ENCODE results near the gene PLXNB2. TPM values are rescaled to one million over a fixed set of nuclear protein-coding genes. Genes with fewer than 3 reads are reported as not detected.

Gene PLXNB2
- total and polyA plus RNA-seq, 2 donors (not counting 1 experiment from before 2014, with no cell fraction given), result 62.7 to 209 TPM

DNA sequence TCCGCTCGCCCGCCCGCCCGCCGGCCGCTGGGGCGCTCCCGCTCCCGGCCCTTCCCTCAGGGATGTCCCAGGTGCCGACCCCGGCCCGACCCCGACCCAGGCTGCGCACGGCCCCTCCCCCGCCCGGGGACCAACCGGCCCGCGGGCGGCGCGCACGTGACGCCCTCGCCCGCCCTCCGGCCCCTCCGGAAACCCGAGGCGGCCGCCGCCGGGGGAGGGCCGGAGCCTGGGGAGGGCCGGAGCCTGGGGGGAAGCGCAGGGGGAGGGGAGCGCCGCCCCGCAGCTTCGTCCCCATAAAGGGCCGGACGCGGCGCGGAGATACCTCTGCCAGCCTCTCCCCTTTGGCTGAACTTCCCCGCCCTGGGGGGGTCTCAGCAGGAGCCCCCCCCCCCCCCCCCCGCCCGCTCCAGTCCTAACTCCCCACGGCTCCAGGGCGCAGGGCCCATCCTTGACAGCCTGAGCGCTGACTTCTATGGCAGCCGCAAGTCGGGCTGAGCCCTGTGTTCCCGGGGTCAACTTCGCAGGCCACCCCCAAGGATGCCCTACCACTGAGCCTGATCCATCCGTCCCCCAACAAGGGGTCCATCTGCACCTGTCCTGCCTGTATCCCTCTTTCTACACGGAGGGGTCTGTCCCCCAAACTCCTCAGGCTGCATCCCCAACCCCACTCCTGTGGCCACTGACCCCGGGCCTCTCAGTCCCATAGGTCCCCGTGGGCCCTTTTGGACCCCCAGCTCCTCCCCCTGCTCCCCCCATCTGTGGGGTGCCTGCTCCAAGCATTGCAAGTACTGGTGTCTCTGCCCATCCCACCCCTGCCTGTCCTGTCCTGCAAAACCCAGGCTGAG, 45.6 kb downstream of the PLXNB2 start, which contains the start of gene MAPK12:
Gene MAPK12, minus strand, starts transcription at position 69 of the 845 bp plus-strand sequence. CDS start 174 bp downstream, outside the sequence.
- Histone ChIP-seq H3K36me3 (ENCODE audit: control insufficient read depth, insufficient read depth, low read length) (peaks cover 5% of the 10 kb centered on the region), H3K27me3 (ENCODE audit: control insufficient read depth, insufficient read depth, low read length) (no peaks in the 10 kb centered on the region), H3K4me3 (replicated peaks in 1 of 4; ENCODE audit: control extremely low read depth in 1 of 4, insufficient read depth in 1 of 4, low read depth in 3 of 4, low read length in 4 of 4) (peak within 1 kb of the TSS; percentile 62 to 73 (median 70)), H2AFZ (ENCODE audit: low read length) (peak within 1 kb of the TSS; percentile 46), H3K9ac (ENCODE audit: insufficient read depth, low read length) (peak within 1 kb of the TSS; percentile 72), H3K27ac (ENCODE audit: insufficient read depth, low read length) (peak within 1 kb of the TSS; percentile 54), H4K20me1 (ENCODE audit: control insufficient read depth, extremely low read depth, insufficient read depth, low read length) (no peaks in the 10 kb centered on the region), H3K4me2 (ENCODE audit: extremely low read depth, insufficient read depth, low read length) (peak within 1 kb of the TSS; percentile 81), H3K79me2 (ENCODE audit: control insufficient read depth, insufficient read depth, low read length) (peaks cover 8% of the 10 kb centered on the region), H3K9me3 (ENCODE audit: control insufficient read depth, insufficient read depth, low read depth, low read length) (no peaks in the 10 kb centered on the region), H3K4me1 (ENCODE audit: control insufficient read depth, extremely low read depth, insufficient read depth, low read length) (peaks cover 6% of the 10 kb centered on the region)
- peak in 1 of 2 donors; percentile 45 for DNase-seq (ENCODE audit: low read depth in 2 of 2)
- TF ChIP-seq EZH2 (IDR thresholded peaks at IDR 0.05; ENCODE audit: low read length, missing control alignments) (no peak), CTCF (conservative IDR thresholded peaks at IDR 0.05 in 1 of 2, IDR thresholded peaks at IDR 0.05 in 1 of 2; ENCODE audit: low read depth in 1 of 2, low read length in 2 of 2) (no peak)

DNA sequence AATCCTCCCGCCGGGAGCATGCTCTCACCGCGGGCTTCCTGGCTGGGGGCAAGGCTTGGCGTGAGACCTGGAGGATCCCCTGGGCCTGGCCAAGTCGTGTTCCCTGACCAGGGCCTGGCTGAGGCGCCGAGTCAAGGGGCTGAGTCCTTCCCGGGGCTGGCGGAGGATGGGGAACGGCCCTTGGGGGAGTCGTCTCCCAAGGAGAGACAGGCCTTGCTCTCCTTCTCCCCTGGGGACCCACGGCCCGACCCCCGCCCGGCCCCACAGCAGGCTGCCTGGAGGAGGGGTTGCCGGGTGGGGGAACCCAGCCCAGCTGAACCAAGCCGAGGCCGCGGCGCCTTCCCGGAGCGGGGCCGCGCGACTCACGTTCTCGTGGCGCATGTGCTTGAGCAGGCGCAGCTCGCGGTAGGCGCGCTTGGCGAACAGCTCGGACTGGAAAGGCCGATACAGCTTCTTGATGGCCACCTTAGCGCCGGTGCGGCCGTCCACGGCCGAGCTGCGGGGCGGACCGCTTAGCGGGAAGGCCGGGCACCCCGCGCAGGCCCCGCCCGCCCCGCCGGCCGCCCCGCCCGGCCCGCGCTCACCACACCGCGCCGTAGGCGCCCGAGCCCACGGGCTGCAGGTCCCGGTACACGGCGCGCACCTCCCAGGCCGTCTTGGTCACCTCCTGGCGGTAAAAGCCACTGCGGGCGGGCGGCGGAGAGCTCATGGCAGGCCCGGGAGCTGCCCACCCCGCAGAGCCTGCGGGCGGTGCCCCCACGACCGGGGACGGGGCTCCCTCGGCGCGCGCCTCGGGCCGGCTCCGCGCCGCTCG, 46.4 kb downstream of the PLXNB2 start:
- Histone ChIP-seq H3K27me3 (ENCODE audit: control insufficient read depth, insufficient read depth, low read length) (no peaks in the 10 kb centered on the region), H4K20me1 (ENCODE audit: control insufficient read depth, extremely low read depth, insufficient read depth, low read length) (no peaks in the 10 kb centered on the region), H3K4me3 (replicated peaks in 1 of 4; ENCODE audit: control extremely low read depth in 1 of 4, insufficient read depth in 1 of 4, low read depth in 3 of 4, low read length in 4 of 4) (peak overlapping the region; percentile 62 to 73 (median 70)), H3K4me2 (ENCODE audit: extremely low read depth, insufficient read depth, low read length) (peak overlapping the region; percentile 81), H2AFZ (ENCODE audit: low read length) (peak overlapping the region; percentile 46), H3K4me1 (ENCODE audit: control insufficient read depth, extremely low read depth, insufficient read depth, low read length) (peaks cover 6% of the 10 kb centered on the region), H3K9ac (ENCODE audit: insufficient read depth, low read length) (peak overlapping the region; percentile 72), H3K27ac (ENCODE audit: insufficient read depth, low read length) (peak overlapping the region; percentile 54), H3K9me3 (ENCODE audit: control insufficient read depth, insufficient read depth, low read depth, low read length) (no peaks in the 10 kb centered on the region), H3K79me2 (ENCODE audit: control insufficient read depth, insufficient read depth, low read length) (peaks cover 8% of the 10 kb centered on the region), H3K36me3 (ENCODE audit: control insufficient read depth, insufficient read depth, low read length) (peaks cover 9% of the 10 kb centered on the region)
- no peak for TF ChIP-seq EZH2 (IDR thresholded peaks at IDR 0.05; ENCODE audit: low read length, missing control alignments)
- TF ChIP-seq CTCF (conservative IDR thresholded peaks at IDR 0.05 in 1 of 2, IDR thresholded peaks at IDR 0.05 in 1 of 2; ENCODE audit: low read depth in 1 of 2, low read length in 2 of 2), result no peak
- peak; percentile 67 to 74 for DNase-seq (ENCODE audit: low read depth in 2 of 2)

DNA sequence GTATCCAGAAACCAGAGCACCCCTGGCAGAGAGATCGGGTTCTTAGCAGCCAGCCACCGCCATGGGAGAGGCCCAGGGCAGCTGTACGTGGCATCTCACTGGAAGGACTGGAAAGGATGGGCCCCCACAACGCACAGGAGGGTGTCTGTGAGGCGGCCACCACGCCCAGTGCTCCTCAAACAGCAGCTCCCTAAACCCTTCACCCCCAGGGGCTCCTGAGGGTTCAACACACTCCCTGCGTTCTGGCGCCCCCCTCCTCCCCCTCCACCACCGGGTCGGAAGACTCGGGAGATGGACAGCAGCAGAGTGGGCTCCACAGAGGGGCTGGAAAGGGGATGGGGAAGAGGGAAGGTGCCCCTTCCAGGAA, 47.0 kb downstream of the PLXNB2 start:
- peak overlapping the region; percentile 46 for H2AFZ ChIP-seq (ENCODE audit: low read length)
- peak overlapping the region; percentile 62 to 73 (median 70) for H3K4me3 ChIP-seq (replicated peaks in 1 of 4; ENCODE audit: control extremely low read depth in 1 of 4, insufficient read depth in 1 of 4, low read depth in 3 of 4, low read length in 4 of 4)
- H3K36me3 ChIP-seq (ENCODE audit: control insufficient read depth, insufficient read depth, low read length), result peaks cover 12% of the 10 kb centered on the region
- H3K79me2 ChIP-seq (ENCODE audit: control insufficient read depth, insufficient read depth, low read length), result peaks cover 8% of the 10 kb centered on the region
- peak overlapping the region; percentile 72 for H3K9ac ChIP-seq (ENCODE audit: insufficient read depth, low read length)
- H3K4me1 ChIP-seq (ENCODE audit: control insufficient read depth, extremely low read depth, insufficient read depth, low read length), result peaks cover 6% of the 10 kb centered on the region
- H3K27ac ChIP-seq (ENCODE audit: insufficient read depth, low read length), result peak overlapping the region; percentile 54
- TF ChIP-seq CTCF (conservative IDR thresholded peaks at IDR 0.05 in 1 of 2, IDR thresholded peaks at IDR 0.05 in 1 of 2; ENCODE audit: low read depth in 1 of 2, low read length in 2 of 2) (no peak), EZH2 (IDR thresholded peaks at IDR 0.05; ENCODE audit: low read length, missing control alignments) (no peak)
- DNase-seq (ENCODE audit: low read depth in 2 of 2), result peak in 1 of 2 donors; percentile 27
- H3K4me2 ChIP-seq (ENCODE audit: extremely low read depth, insufficient read depth, low read length), result peak overlapping the region; percentile 81
- H3K9me3 ChIP-seq (ENCODE audit: control insufficient read depth, insufficient read depth, low read depth, low read length), result no peaks in the 10 kb centered on the region
- H3K27me3 ChIP-seq (ENCODE audit: control insufficient read depth, insufficient read depth, low read length), result no peaks in the 10 kb centered on the region
- H4K20me1 ChIP-seq (ENCODE audit: control insufficient read depth, extremely low read depth, insufficient read depth, low read length), result no peaks in the 10 kb centered on the region
